GM18870 (cell line): ENCODE results near the gene UBE2D3.
"Not testable (repeated sequence)": the region's sequence is repeated elsewhere in the genome, so short reads cannot be mapped to it uniquely, and the experiment has no call there.

Source experiments
- ATAC-seq: cut with Tn5 transposase; IDR thresholded peaks from one replicate; pipeline ENCODE4 v1.9.1; 2021; ENCODE audit warnings: moderate library complexity; ENCODE audit not compliant: unreplicated experiment

UBE2D3 gene

DNA sequence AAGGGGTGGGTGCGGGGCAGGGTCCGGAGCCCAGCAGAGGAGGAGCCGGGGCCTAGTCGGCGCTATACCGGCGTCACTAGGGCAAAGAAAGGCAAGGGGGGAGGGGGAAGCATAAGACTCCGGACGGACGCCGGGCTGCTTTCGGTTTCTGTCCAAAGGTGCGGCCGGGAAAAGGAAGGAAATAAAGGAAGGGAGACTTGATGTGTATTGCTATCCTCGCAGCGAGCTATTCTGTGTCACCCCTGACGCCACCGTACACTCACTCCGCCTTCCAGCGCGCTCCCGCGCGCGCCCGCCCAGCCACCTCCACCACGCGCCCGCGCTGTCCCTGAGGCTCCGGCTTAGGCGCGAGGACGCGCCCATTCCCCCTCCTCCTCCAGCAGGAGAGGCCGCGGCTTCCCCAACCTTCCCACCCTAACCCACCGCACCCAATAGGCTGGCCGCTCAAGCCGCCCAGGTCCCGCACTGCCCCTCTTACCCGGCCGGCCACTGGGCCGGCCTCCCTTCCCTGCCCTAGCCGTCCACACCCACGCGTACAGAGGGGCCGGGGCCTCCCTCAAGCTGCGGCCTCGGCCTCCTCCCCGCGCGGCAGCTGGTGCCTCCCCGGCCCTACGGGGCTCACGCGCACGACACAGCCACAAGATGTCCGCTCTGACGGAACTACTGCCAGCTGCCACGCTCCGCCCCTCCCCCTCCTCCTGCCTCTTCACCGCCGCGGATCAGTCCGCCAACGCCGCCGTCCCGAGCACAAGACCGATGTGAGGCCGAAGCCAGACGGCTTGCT is at the start of gene UBE2D3:
UBE2D3 (minus strand) TSS at position 662 of the 784 bp plus-strand sequence. CDS start 1,043 bp downstream, outside the sequence.
- peak; percentile 16 for ATAC-seq

- no peak for ATAC-seq
Measured at GRCh38 chr4:102871772-102872171, 44.4 kb upstream of the UBE2D3 start.

DNA sequence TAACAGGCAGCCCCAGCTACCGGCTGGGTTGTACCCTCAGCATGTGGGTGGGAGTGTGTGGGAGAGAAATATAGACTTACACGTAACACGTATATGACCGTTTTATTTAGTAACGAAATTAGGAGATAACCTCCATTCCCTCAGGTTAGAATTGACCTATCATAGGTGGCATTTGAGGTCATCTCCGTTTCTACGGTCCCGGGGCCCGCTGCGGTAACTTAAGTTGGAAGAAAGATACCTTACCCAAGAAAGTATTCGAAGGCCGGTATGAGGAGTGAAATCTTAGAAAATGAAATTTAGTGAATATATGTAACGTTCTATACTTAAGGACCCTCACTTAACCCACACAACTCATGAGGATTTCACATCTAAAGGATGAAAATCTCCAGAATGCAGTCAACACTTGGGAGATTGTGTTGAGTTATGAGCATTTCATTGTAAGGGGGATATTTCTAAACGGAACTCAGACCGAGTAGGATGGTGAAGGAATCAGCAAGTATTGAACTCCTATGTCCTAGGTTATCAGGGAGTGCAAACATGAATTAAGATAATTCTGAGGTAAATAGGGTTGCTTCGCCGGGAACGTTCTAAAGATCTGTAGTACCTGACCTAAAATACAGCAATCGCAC is 42.3 kb upstream of the UBE2D3 start:
- ATAC-seq = no peak

DNA sequence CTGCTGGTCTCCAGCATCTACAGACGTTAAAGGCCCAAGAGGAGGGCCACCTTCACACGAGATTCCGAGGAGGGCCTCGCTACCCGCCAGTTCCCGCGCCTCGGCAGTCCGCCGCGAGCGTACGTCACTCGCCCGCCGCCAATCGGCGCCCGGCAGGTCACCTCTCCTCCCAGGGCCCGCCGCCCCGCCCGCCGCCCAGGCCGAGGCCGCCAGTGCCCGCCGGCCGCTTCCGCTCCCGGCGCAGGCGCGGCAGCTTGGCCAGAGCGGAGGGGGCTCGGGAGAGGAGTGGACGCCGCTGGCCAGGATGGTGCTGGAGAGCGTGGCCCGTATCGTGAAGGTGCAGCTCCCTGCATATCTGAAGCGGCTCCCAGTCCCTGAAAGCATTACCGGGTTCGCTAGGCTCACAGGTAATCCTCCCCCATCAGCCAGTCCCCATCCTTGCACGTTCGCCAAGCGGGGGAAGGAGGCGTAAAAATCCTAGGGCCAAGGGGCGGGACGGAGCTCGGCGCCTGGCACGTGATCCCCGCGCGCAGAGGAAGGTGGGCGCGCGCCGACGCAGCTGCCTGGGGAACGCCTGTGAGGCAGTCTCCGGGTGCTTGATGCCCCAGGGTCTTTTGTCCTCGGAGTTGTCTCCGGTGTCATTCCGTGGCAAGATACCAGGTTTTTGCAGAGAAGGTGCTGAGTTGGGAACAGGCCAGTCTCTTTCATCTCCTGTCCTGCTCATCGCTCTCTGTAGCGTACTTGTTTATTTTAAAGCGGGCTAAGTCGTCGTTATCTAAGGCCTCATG is 41.6 kb upstream of the UBE2D3 start, which contains the start of gene CISD2:
CISD2 (plus strand) TSS at position 212 of the 788 bp plus-strand sequence; CDS start at position 305, 93 bp downstream.
- ATAC-seq = peak; percentile 76

DNA sequence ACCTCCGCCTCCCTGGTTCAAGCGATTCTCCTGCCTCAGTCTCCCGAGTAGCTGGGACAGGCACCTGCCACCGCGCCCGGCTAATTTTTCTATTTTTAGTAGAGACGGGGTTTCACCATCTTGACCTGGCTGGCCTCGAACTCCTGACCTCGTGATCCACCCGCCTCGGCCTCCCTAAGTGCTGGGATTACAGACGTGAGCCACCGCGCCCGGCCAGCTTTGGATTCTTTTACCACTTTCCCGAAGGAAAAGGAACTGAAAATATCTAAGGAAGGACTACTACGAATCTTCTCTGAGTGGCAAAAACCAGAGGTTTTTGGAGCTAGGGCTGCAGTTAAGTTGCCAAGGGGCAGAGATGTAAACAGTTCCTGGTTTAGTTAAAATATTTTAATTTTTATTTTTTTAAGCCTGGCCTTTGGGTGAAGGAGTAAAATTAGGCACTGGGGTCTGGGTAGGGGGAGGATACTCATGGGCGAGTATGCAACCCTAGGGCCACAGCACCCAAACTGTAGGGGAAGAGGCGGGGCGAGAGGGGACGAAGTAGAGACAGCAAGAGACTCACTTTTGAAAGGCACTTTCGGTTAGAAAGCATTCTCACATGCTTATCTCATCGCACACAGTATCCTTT is 40.9 kb upstream of the UBE2D3 start:
- no peak for ATAC-seq

DNA sequence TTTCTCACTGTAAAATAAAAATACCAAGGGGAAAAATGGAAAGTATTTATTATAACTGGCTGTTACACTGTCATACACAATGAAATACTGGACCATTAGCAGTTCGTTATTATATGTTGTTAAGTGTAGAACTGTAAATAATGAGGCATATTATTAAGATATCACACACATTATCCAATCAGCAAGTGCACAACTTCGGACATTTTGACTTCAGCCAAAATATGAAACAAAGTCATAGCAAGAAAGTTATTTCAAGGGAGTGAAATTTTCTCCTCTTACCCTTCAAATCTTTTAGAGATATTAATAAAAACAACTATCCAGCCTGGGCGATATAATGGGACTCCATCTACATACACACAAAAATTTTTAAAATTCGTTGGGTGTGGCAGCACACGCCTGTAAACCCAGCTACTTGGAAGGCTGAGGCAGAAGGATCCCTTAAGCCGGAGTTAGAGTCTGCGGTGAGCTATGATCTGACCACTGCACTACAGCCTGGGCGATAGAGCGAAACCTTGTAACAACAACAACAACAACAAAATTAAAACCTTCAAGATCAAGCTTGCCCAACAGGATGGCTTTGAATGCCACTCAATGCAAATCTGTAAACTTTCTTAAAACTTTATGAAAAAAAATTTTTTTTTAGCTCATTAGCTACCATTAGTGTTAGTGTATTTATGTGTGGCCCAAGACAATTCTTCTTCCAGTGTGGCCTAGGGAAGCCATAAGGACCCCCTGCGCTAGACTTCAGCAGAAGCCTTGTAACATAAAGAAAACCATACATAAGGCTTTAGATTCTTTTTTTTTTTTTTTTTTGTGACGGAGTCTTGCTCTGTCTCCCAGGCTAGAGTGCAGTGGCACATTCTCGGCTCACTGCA is 40.2 kb upstream of the UBE2D3 start:
- ATAC-seq = no peak

DNA sequence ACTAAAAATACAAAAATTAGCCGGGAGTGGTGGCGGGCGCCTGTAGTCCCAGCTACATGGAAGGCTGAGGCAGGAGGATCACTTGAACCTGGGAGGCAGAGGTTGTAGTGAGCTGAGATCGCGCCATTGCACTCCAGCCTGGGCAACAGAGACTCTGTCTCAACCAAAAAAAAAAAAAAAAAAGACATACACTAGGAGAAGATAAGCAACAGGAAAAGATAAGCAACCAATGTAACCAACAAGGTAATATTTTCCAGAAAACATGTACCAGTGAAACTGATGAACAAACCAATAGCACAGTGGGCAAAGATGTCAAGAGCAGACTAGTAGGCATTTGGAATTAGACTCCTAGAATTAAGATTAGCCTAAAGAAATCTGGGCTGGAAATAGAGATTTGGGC is 38.0 kb upstream of the UBE2D3 start:
- ATAC-seq = not testable (repeated sequence)

- no peak for ATAC-seq
Measured at GRCh38 chr4:102862747-102863146, 35.4 kb upstream of the UBE2D3 start.

DNA sequence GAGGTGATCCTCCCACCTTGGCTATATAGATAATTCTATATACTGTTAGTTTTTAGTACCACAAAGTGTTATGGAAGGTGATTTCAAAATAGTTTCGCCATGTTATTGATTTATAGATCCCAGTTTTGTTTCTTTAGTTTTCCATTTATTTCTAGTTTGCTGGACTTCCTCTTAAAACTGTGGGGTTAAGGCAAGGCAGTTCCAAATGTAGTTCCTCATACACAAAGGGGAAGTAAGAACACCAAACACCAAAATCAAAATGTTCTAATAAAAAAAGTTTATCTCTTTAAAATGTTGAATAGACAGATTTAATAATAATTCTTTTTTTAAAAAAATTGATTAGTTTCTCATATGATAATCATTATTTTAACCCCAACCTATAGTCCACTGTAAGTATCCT is 34.7 kb upstream of the UBE2D3 start:
- no peak for ATAC-seq

DNA sequence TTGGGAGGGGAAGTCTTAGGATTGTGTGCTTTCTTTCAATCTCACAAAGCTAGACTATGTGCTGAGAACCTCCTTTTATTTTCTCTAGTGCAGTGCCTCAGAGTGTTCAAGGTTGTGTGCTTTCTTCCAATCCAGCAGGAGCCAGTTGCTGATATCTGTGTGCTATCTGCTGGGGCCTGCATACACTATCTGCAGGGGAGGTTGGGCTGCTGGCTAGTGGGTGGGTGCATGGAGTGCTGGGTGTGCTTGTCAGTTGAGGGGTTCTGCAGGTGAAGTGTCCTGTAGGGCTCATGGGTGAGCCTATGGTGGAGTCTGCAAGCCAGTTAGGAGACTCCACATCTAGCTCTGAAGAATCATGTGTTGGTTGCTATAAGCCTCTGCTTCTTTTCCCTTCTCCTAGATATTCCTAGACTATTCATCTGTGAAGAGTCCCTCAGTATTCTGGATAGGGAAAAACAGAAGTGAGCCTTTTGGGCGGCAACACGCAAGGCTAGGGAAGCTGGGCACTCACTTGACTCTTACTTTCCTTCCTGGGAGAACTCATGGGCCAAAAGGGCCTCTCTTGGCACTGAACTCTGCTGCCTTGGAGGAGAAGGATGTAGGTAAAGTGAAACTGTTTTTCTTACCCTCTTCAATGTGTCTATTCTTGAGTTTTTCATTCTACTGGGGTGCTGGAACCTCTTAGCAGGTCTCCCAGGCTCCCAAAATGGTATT is 33.4 kb upstream of the UBE2D3 start:
- ATAC-seq = no peak

- no peak for ATAC-seq
Measured at GRCh38 chr4:102858828-102859464, 31.6 kb upstream of the UBE2D3 start.

- no peak for ATAC-seq
Measured at GRCh38 chr4:102850370-102850769, 23.0 kb upstream of the UBE2D3 start.

DNA sequence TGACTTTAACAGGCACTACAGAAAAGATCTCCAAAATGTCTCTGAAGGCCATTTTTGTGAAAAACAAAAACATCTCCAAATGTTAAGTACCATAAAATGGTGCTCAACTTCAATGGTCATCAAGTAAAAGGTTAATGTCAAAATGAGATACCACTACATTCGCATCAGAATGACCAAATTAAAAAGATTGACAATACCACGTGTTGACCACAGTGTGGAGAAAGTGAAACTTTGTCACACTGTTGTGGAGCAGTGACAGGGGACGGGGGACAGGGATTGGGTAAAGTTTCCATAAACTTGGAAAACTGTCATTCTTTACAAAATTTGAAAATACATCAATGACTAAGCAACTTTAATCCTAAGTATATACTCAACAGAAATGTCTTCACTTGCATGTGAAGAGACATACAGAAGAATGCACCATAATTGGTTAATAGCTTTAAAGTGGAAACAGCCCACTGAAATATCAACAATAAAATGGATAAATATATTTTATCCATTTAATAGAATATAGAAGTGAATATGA is 22.3 kb upstream of the UBE2D3 start:
- ATAC-seq = no peak

GRCh38 chr4:102847687-102848086 is 20.3 kb upstream of the UBE2D3 start:
- ATAC-seq = no peak

- no peak for ATAC-seq
Measured at GRCh38 chr4:102843938-102844337, 16.6 kb upstream of the UBE2D3 start.

DNA sequence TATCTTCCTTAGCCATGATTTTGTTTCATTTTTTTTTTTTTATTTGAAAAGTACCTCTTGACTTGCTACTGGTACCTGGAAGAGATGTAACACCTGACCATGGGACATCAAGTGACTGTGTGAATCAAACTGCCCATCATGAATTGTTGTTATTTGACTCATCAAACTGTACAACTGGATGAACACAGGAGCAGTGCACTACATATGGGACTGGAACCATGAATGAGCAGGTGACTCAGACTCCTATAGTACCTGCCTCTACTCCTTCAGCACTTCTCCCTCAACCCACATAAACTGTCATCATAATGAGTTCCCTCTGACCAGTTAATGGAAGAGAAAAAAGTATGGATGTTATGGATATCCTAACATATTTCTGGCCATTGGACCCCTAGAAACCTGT is 15.9 kb upstream of the UBE2D3 start:
- no peak for ATAC-seq

GRCh38 chr4:102842367-102842766 is 15.0 kb upstream of the UBE2D3 start:
- no peak for ATAC-seq

GRCh38 chr4:102836596-102836995 is 9.2 kb upstream of the UBE2D3 start:
- ATAC-seq = no peak

DNA sequence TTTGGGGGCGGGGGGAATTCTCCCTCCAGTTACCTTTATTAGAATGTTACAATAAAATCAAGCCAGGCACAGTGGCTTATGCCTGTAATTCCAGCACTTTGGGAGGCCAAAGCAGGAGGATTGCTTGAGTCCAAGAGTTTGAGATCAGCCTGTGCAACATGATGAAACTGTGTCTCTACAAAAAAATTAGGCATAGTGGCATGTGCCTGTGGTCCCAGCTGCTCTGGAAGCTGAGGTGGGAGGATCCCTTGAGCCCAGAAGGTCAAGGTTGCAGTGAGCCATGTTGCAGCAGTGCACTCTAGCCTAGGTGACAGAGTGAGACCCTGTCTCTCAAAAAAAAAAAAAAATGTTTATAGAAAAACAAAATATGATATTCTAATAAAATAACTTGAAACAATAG is 5.3 kb upstream of the UBE2D3 start:
- no peak for ATAC-seq
